HepG2 (cell line): ENCODE measurements around the gene DCAKD.

Experiments
- CCAR2 ChIP-seq: fragments of 200-400 bp; formaldehyde crosslinking; optimal IDR thresholded peaks from 2 replicates; pipeline ENCODE3; 2018; ENCODE audit warnings: low read depth, mild to moderate bottlenecking, low read length, moderate library complexity
- CEBPB ChIP-seq: IDR thresholded peaks from 2 replicates; pipeline ENCODE4 v1.6.1; 2011; ENCODE audit warnings: low read depth, low read length, improper control_type of control experiment, borderline replicate concordance
- CTCF ChIP-seq: sonication (generic); formaldehyde crosslinking; IDR thresholded peaks from 2 replicates; pipeline ENCODE4 v1.5.0; 2020; ENCODE audit warnings: mild to moderate bottlenecking, missing genetic modification reagents, moderate library complexity
- FOXP4 ChIP-seq: sonication (generic); formaldehyde crosslinking; IDR thresholded peaks from 2 replicates; pipeline ENCODE4 v1.4.0; 2020; ENCODE audit warnings: missing genetic modification reagents
- GATAD2A ChIP-seq: IDR thresholded peaks from 2 replicates; pipeline ENCODE4 v1.6.1; 2016
- NFIB ChIP-seq: sonication (generic); formaldehyde crosslinking; IDR thresholded peaks from 2 replicates; pipeline ENCODE4 v1.9.0; 2021; ENCODE audit warnings: missing genetic modification reagents, mild to moderate bottlenecking, borderline replicate concordance
- NPAS2 ChIP-seq: sonication (generic); formaldehyde crosslinking; IDR thresholded peaks from 2 replicates; pipeline ENCODE4 v1.8.0; 2022; ENCODE audit warnings: mild to moderate bottlenecking, missing genetic modification reagents, borderline replicate concordance
- POLR2A ChIP-seq, 2 experiments: IDR thresholded peaks; 2 replicates each; pipeline ENCODE4 v1.6.1; 2011; ENCODE audit warnings: low read depth in 2 of 2, low read length in 2 of 2, mild to moderate bottlenecking in 1 of 2, moderate library complexity in 1 of 2; ENCODE audit not compliant: insufficient read depth in 1 of 2
- SP1 ChIP-seq, 2 experiments: fragments of 450-650 bp in 1 of 2; sonication (generic) in 1 of 2; formaldehyde crosslinking in 1 of 2; IDR thresholded peaks; 2 replicates each; pipeline versions ENCODE4 v1.4.0 to v1.6.1; 2016 to 2020; ENCODE audit warnings: missing genetic modification reagents in 1 of 2
- TAF1 ChIP-seq: sonication (generic); formaldehyde crosslinking; IDR thresholded peaks from 2 replicates; pipeline ENCODE4 v1.4.0; 2020; ENCODE audit warnings: missing genetic modification reagents
- ZSCAN31 ChIP-seq: sonication (generic); formaldehyde crosslinking; IDR thresholded peaks from 2 replicates; pipeline ENCODE4 v1.5.0; 2020; ENCODE audit warnings: low read depth, mild to moderate bottlenecking, missing genetic modification reagents
- TF ChIP-seq, protein P1 (sequence below): sonication (generic); formaldehyde crosslinking; IDR thresholded peaks from 2 replicates; pipeline ENCODE4 v1.5.1; 2020; ENCODE audit warnings: mild to moderate bottlenecking, missing genetic modification reagents, borderline replicate concordance

DNA sequence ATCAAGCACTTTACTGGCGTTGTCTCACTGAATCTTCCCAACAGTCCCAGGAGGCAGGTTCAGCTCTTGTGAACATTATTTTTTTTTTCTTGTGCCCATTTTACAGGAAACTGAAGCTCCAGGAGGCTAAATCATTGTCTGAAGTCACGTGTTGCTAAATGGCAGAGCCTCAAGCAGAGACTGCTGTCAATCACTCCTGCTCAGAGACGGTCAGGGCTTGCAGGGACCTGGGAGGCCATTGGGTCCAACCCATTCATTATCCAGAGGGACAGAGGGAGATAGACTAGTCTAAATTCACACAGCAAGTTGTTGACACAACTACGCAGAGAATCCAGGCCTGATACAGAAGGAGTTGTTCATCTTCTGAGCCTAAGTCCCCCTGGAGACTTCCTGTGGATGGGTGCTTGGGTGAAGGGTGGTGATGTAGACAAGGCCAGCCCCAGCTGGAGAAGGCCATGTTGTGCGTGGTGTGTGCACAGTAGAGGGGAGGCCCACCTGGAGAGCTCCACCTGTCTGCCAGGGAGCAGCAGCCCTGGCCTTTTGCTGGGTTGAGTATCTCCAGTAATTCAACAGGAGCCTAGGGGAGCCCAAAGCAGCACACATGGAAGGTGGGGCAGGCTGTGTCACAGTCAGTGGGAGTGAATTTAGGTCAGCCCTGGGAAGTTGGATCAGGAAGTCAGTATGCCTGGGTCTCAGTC lies 59.0 kb downstream of the DCAKD start:
- TF ChIP-seq ZSCAN31 (no peak), CEBPB (no peak), CTCF (CRISPR knock-in tag) (no peak), TAF1 (CRISPR knock-in tag) (no peak), GATAD2A (no peak), FOXP4 (CRISPR knock-in tag) (no peak), CCAR2 (no peak), POLR2A (IDR thresholded peaks at IDR 0.05; ENCODE audit: insufficient read depth in 1 of 2, low read depth in 2 of 2, low read length in 2 of 2) (no peak), NPAS2 (CRISPR knock-in tag) (no peak), NFIB (CRISPR knock-in tag) (no peak), SP1 (IDR thresholded peaks at IDR 0.05) (no peak), SP1 (CRISPR knock-in tag; IDR thresholded peaks at IDR 0.05) (no peak)
- TF ChIP-seq, protein P1, sequence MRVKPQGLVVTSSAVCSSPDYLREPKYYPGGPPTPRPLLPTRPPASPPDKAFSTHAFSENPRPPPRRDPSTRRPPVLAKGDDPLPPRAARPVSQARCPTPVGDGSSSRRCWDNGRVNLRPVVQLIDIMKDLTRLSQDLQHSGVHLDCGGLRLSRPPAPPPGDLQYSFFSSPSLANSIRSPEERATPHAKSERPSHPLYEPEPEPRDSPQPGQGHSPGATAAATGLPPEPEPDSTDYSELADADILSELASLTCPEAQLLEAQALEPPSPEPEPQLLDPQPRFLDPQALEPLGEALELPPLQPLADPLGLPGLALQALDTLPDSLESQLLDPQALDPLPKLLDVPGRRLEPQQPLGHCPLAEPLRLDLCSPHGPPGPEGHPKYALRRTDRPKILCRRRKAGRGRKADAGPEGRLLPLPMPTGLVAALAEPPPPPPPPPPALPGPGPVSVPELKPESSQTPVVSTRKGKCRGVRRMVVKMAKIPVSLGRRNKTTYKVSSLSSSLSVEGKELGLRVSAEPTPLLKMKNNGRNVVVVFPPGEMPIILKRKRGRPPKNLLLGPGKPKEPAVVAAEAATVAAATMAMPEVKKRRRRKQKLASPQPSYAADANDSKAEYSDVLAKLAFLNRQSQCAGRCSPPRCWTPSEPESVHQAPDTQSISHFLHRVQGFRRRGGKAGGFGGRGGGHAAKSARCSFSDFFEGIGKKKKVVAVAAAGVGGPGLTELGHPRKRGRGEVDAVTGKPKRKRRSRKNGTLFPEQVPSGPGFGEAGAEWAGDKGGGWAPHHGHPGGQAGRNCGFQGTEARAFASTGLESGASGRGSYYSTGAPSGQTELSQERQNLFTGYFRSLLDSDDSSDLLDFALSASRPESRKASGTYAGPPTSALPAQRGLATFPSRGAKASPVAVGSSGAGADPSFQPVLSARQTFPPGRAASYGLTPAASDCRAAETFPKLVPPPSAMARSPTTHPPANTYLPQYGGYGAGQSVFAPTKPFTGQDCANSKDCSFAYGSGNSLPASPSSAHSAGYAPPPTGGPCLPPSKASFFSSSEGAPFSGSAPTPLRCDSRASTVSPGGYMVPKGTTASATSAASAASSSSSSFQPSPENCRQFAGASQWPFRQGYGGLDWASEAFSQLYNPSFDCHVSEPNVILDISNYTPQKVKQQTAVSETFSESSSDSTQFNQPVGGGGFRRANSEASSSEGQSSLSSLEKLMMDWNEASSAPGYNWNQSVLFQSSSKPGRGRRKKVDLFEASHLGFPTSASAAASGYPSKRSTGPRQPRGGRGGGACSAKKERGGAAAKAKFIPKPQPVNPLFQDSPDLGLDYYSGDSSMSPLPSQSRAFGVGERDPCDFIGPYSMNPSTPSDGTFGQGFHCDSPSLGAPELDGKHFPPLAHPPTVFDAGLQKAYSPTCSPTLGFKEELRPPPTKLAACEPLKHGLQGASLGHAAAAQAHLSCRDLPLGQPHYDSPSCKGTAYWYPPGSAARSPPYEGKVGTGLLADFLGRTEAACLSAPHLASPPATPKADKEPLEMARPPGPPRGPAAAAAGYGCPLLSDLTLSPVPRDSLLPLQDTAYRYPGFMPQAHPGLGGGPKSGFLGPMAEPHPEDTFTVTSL (CRISPR knock-in tag) = no peak
